KMS-11 (cell line): Measurements from ENCODE around the gene ASB10.

Source experiments
- H2AFZ ChIP-seq: fragments of 200-600 bp; sonication (generic); 2 replicates; pipeline ENCODE4 v1.6.1; 2016; ENCODE audit warnings: antibody characterized with exemption, mixed run types, low read depth
- H3K27ac ChIP-seq: fragments of 200-600 bp; sonication (generic); 2 replicates; pipeline ENCODE4 v1.6.1; 2016; ENCODE audit warnings: mild to moderate bottlenecking, mixed run types
- H3K27me3 ChIP-seq: fragments of 200-600 bp; sonication (generic); 2 replicates; pipeline ENCODE4 v1.6.1; 2017; ENCODE audit warnings: mild to moderate bottlenecking, low read depth, mixed run types, moderate library complexity; ENCODE audit not compliant: insufficient read depth
- H3K36me3 ChIP-seq: fragments of 200-600 bp; sonication (generic); 2 replicates; pipeline ENCODE4 v1.6.1; 2017; ENCODE audit warnings: mild to moderate bottlenecking, mixed run types; ENCODE audit not compliant: insufficient read depth
- H3K4me1 ChIP-seq: fragments of 200-600 bp; sonication (generic); 2 replicates; pipeline ENCODE4 v1.6.1; 2016; ENCODE audit warnings: mild to moderate bottlenecking, low read depth, mixed run types; ENCODE audit not compliant: poor library complexity, severe bottlenecking
- H3K4me2 ChIP-seq: fragments of 200-600 bp; sonication (generic); 2 replicates; pipeline ENCODE4 v1.7.0; 2016; ENCODE audit warnings: mild to moderate bottlenecking, mixed run types
- H3K4me3 ChIP-seq: fragments of 200-600 bp; sonication (generic); IDR thresholded peaks from 2 replicates; pipeline ENCODE4 v1.6.1; 2017; ENCODE audit warnings: low read depth, low read length, mixed read lengths; ENCODE audit not compliant: insufficient read depth
- H3K79me2 ChIP-seq: fragments of 200-600 bp; sonication (generic); 2 replicates; pipeline ENCODE4 v1.6.1; 2016; ENCODE audit warnings: low read depth, mixed run types; ENCODE audit not compliant: insufficient read depth
- H3K9ac ChIP-seq: fragments of 200-600 bp; sonication (generic); 2 replicates; pipeline ENCODE4 v1.6.1; 2016; ENCODE audit warnings: mild to moderate bottlenecking, mixed run types
- H4K20me1 ChIP-seq: fragments of 200-600 bp; sonication (generic); 2 replicates; pipeline ENCODE4 v1.6.1; 2016; ENCODE audit warnings: mild to moderate bottlenecking, mixed run types; ENCODE audit not compliant: insufficient read depth
- TF ChIP-seq, protein P1 (sequence below): fragments of 200-600 bp; sonication (generic); conservative IDR thresholded peaks from 2 replicates; pipeline ENCODE4 v1.6.1; 2017; ENCODE audit warnings: low read depth, mild to moderate bottlenecking, antibody characterized with exemption, low read length, moderate library complexity, mixed read lengths

Gene ASB10

DNA sequence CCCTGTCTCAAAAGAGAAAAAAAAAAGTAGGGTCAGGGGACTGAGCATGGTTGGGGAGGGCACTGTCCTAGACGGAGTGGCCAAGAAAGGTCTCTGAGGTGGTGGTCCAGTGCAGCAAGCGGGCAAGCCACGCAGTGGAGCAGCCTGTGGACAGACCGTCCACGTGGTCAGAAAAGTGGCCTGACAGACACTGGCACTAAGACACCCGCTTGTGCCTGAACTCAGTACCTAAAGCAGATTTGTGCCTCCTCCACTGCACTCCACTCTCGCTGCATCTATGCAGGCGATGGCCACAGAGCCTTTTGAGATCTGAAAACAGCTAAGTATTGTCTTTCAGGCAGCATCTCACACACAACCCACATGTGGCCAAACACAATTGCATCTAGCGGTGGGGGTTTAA is 8.8 kb downstream of the ASB10 start:
- no peak overlapping the region for H2AFZ ChIP-seq
- H3K79me2 ChIP-seq, result no peaks in the 10 kb centered on the region
- no peaks in the 10 kb centered on the region for H3K4me1 ChIP-seq
- H3K27ac ChIP-seq, result no peak overlapping the region
- no peak overlapping the region for H3K4me3 ChIP-seq
- TF ChIP-seq, protein P1, sequence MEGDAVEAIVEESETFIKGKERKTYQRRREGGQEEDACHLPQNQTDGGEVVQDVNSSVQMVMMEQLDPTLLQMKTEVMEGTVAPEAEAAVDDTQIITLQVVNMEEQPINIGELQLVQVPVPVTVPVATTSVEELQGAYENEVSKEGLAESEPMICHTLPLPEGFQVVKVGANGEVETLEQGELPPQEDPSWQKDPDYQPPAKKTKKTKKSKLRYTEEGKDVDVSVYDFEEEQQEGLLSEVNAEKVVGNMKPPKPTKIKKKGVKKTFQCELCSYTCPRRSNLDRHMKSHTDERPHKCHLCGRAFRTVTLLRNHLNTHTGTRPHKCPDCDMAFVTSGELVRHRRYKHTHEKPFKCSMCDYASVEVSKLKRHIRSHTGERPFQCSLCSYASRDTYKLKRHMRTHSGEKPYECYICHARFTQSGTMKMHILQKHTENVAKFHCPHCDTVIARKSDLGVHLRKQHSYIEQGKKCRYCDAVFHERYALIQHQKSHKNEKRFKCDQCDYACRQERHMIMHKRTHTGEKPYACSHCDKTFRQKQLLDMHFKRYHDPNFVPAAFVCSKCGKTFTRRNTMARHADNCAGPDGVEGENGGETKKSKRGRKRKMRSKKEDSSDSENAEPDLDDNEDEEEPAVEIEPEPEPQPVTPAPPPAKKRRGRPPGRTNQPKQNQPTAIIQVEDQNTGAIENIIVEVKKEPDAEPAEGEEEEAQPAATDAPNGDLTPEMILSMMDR, result no peak
- H3K27me3 ChIP-seq, result peaks cover 64% of the 10 kb centered on the region
- H3K4me2 ChIP-seq, result no peak overlapping the region
- no peaks in the 10 kb centered on the region for H4K20me1 ChIP-seq
- no peaks in the 10 kb centered on the region for H3K36me3 ChIP-seq
- H3K9ac ChIP-seq, result no peak overlapping the region

DNA sequence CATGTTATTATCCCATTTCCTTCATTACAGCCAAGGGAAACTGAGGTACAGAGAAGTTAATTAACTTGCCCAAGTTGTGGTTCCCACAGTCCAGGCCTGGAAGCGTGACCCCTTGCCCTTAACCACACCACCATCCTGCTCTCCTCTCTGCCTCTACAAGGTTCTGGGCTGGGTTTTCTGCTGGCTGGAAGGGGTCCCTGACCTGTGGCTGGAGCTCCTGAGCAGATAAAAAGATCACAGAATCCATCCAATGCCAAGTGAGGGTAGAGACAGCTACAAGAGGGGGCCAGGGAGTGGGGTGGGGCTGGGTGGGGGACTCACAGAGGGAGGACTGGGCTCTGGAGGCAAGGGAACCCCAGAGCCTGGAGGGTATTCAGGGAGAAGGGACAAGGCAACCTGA is 9.7 kb downstream of the ASB10 start:
- H3K4me3 ChIP-seq, result no peak overlapping the region
- no peak overlapping the region for H3K4me2 ChIP-seq
- no peak overlapping the region for H2AFZ ChIP-seq
- H3K79me2 ChIP-seq, result no peaks in the 10 kb centered on the region
- TF ChIP-seq, protein P1, result no peak
- H3K27me3 ChIP-seq, result peaks cover 60% of the 10 kb centered on the region
- H3K4me1 ChIP-seq, result peaks cover 1% of the 10 kb centered on the region
- no peaks in the 10 kb centered on the region for H4K20me1 ChIP-seq
- no peak overlapping the region for H3K27ac ChIP-seq
- no peak overlapping the region for H3K9ac ChIP-seq
- H3K36me3 ChIP-seq, result no peaks in the 10 kb centered on the region

DNA sequence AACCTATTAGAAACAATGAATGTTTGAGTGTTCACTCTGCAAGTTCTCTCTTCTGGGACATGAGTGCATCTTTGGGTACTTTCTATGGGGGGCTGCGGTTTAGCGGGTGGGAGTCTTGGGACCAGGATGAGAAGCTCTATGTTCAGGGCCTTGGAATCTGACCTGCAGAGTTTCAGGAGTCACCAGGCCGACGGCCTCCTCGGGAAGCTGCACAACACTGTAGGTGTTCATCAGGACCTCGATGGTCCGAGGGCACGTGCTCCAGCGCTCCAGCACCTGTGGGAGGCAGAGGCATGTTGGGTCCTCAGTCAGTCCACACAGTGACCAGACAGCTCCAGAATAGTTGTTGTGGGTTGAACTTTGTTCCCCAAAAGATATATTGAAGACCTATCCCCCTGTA is 10.6 kb downstream of the ASB10 start:
- Histone ChIP-seq H3K27me3 (peaks cover 68% of the 10 kb centered on the region), H3K79me2 (no peaks in the 10 kb centered on the region), H3K4me2 (no peak overlapping the region), H3K4me3 (no peak overlapping the region), H3K9ac (no peak overlapping the region), H2AFZ (no peak overlapping the region), H4K20me1 (no peaks in the 10 kb centered on the region), H3K27ac (no peak overlapping the region), H3K4me1 (peaks cover 3% of the 10 kb centered on the region), H3K36me3 (no peaks in the 10 kb centered on the region)
- TF ChIP-seq, protein P1, result no peak

DNA sequence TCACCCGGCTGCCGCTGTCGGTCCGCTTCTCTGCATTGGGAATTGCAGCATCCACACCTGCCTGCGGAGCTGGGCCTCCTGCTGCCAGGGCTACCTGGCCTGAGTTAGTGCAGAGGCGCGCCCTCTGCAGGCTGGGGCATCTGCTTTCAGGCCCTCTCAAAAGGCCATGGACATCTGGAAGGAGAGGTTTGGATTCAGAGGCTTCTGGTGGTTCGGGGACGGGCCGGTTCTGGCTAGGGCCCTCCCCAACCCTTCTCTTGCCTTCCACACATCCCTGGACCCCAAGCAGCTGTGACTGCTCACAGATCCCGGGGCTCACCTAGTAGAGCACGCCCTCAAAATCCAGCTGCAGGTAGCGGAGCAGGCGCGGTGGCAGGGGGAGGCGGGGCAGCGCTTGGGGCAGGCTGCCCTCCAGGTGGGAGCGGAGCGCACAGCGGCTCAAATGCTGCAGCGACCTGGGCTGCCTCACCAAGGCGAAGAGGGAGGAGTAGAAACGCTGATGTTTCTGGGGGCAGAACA is 11.2 kb downstream of the ASB10 start:
- peaks cover 3% of the 10 kb centered on the region for H3K4me1 ChIP-seq
- H4K20me1 ChIP-seq, result no peaks in the 10 kb centered on the region
- no peak overlapping the region for H3K4me3 ChIP-seq
- no peak overlapping the region for H3K27ac ChIP-seq
- no peak overlapping the region for H3K4me2 ChIP-seq
- H3K36me3 ChIP-seq, result no peaks in the 10 kb centered on the region
- H3K9ac ChIP-seq, result no peak overlapping the region
- TF ChIP-seq, protein P1, result no peak
- H2AFZ ChIP-seq, result no peak overlapping the region
- H3K79me2 ChIP-seq, result no peaks in the 10 kb centered on the region
- peaks cover 71% of the 10 kb centered on the region for H3K27me3 ChIP-seq
